SK-N-MC (cell line): ENCODE measurements around the gene TTLL5.

Experiments used
- EZH2 ChIP-seq: fragments of 200-600 bp; sonication (generic); IDR thresholded peaks from one replicate; pipeline ENCODE4 v1.6.1; 2017; ENCODE audit warnings: antibody characterized with exemption
- FOXP2 ChIP-seq: optimal IDR thresholded peaks from 2 replicates; pipeline ENCODE3; 2011; ENCODE audit warnings: mild to moderate bottlenecking, moderate library complexity; ENCODE audit not compliant: insufficient read depth; ENCODE audit errors: extremely low read length, control extremely low read depth
- POLR2AphosphoS5 ChIP-seq: IDR thresholded peaks from 2 replicates; pipeline ENCODE4 v1.6.1; 2012; ENCODE audit warnings: mild to moderate bottlenecking, low read depth, low read length, borderline replicate concordance

DNA sequence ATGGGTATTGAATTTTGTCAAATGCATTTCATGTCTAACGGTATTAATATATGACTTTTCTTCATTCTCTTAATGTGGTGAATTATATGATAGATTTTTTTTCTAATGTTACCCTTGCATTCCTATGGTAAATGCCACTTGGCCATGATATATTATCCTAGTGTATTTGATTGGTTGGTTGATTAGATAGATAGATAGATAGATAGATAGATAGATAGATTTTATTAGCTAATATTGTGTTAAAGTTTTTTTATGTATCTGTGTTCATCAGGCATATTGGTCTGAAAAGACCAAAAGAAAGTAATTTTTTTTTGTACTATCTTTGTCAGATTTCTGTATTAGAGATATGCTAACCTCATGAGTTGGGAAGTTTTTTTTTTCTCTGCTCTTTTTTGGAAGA, 196.2 kb downstream of the TTLL5 start:
- TF ChIP-seq POLR2AphosphoS5 (no peak), EZH2 (no peak), FOXP2 (no peak)
